ENCODE measurements around the gene PTPN6. TPM values are rescaled to one million over a fixed set of nuclear protein-coding genes. Genes with fewer than 3 reads are reported as not detected.

PTPN6 gene
- polyA plus RNA-seq, 3 donors = 449 to 764 (median 562) TPM

GRCh38 chr12:6958609-6959057 lies 7.5 kb downstream of the PTPN6 start:
- Histone ChIP-seq H3K9me3 (replicated peaks in 1 of 2; ENCODE audit: control insufficient read depth in 1 of 2, insufficient read depth in 1 of 2, low read length in 2 of 2) (no peaks in the 10 kb centered on the region), H4K20me1 (ENCODE audit: insufficient read depth, low read length) (peaks cover 90% of the 10 kb centered on the region), H3K4me1 (ENCODE audit: control insufficient read depth in 1 of 2, insufficient read depth in 2 of 2, low read length in 2 of 2) (peaks cover 94 to 97% of the 10 kb centered on the region in 2 donors), H3K9ac (ENCODE audit: insufficient read depth, low read length, poor library complexity, severe bottlenecking) (peak overlapping the region; percentile 68), H3K27me3 (ENCODE audit: control insufficient read depth in 2 of 2, insufficient read depth in 2 of 2, low read length in 2 of 2) (no peaks in the 10 kb centered on the region), H3K4me3 (replicated peaks in 1 of 3; ENCODE audit: low read depth in 2 of 3, low read length in 3 of 3) (peak overlapping the region in 2 of 3 experiments; percentile 19 to 98), H3K36me3 (replicated peaks in 1 of 2; ENCODE audit: control insufficient read depth in 1 of 2, insufficient read depth in 2 of 2, low read length in 2 of 2) (peaks cover 60 to 62% of the 10 kb centered on the region in 2 donors), H2AFZ (ENCODE audit: insufficient read depth, low read depth, low read length, poor library complexity, severe bottlenecking) (no peak overlapping the region), H3K4me2 (replicated peaks; ENCODE audit: extremely low read depth, low read length, poor library complexity, severe bottlenecking) (peak overlapping the region; percentile 92), H3K79me2 (ENCODE audit: insufficient read depth, low read length) (peaks cover 70% of the 10 kb centered on the region), H3K27ac (ENCODE audit: low read depth in 1 of 2, low read length in 2 of 2) (peak overlapping the region; percentile 87 to 95)
- H3K27ac Mint-ChIP-seq = peak overlapping the region; percentile 96 to 99 (median 99)
- H3K36me3 Mint-ChIP-seq = peaks cover 62 to 81% of the 10 kb centered on the region in 2 donors
- peaks cover 91% of the 10 kb centered on the region for H3K4me1 Mint-ChIP-seq
- peak overlapping the region; percentile 78 to 88 for H3K4me3 Mint-ChIP-seq
- H3K9me3 Mint-ChIP-seq = peaks cover 0 to 2% (median 0%) of the 10 kb centered on the region in 7 donors
- intact Hi-C loops (cut with micrococcal nuclease) = loop anchor here (2.0 to 10.0 kb wide), 2 partner anchors 14 to 424 kb away; partner anchors contain the start of genes C12orf57 (in 1 of the 2) and GAPDH (in 1 of the 2)
- TF ChIP-seq CTCF (IDR thresholded peaks at IDR 0.05) = no peak
- 11% methylated on average over 7 of the region's 10 CpGs for WGBS (ENCODE audit: insufficient coverage)
- DNase-seq = peak; percentile 47 to 79 (median 78)
- H3K27me3 Mint-ChIP-seq (ENCODE audit: low read depth in 3 of 3) = peaks cover 0 to 7% (median 0%) of the 10 kb centered on the region in 3 donors

- WGBS (ENCODE audit: insufficient coverage) = 18% methylated on average over 11 of the region's 24 CpGs
- H3K9me3 ChIP-seq (replicated peaks in 1 of 2; ENCODE audit: control insufficient read depth in 1 of 2, insufficient read depth in 1 of 2, low read length in 2 of 2) = no peaks in the 10 kb centered on the region
- peaks cover 59 to 77% of the 10 kb centered on the region in 2 donors for H3K36me3 Mint-ChIP-seq
- peak overlapping the region; percentile 78 to 88 for H3K4me3 Mint-ChIP-seq
- H3K4me2 ChIP-seq (replicated peaks; ENCODE audit: extremely low read depth, low read length, poor library complexity, severe bottlenecking) = peak overlapping the region; percentile 92
- H3K27ac Mint-ChIP-seq = peak overlapping the region; percentile 96 to 99 (median 99)
- peaks cover 60 to 61% of the 10 kb centered on the region in 2 donors for H3K36me3 ChIP-seq (replicated peaks in 1 of 2; ENCODE audit: control insufficient read depth in 1 of 2, insufficient read depth in 2 of 2, low read length in 2 of 2)
- peaks cover 93 to 99% of the 10 kb centered on the region in 2 donors for H3K4me1 ChIP-seq (ENCODE audit: control insufficient read depth in 1 of 2, insufficient read depth in 2 of 2, low read length in 2 of 2)
- no peaks in the 10 kb centered on the region for H3K27me3 ChIP-seq (ENCODE audit: control insufficient read depth in 2 of 2, insufficient read depth in 2 of 2, low read length in 2 of 2)
- TF ChIP-seq CTCF (IDR thresholded peaks at IDR 0.05) = no peak
- intact Hi-C loops (cut with micrococcal nuclease) = loop anchor here (2.0 to 10.0 kb wide), 2 partner anchors 14 to 424 kb away; partner anchors contain the start of genes C12orf57 (in 1 of the 2) and GAPDH (in 1 of the 2)
- peaks cover 93% of the 10 kb centered on the region for H3K4me1 Mint-ChIP-seq
- H4K20me1 ChIP-seq (ENCODE audit: insufficient read depth, low read length) = peaks cover 84% of the 10 kb centered on the region
- H2AFZ ChIP-seq (ENCODE audit: insufficient read depth, low read depth, low read length, poor library complexity, severe bottlenecking) = no peak overlapping the region
- peak overlapping the region in 2 of 3 experiments; percentile 19 to 98 for H3K4me3 ChIP-seq (replicated peaks in 1 of 3; ENCODE audit: low read depth in 2 of 3, low read length in 3 of 3)
- H3K27ac ChIP-seq (ENCODE audit: low read depth in 1 of 2, low read length in 2 of 2) = peak overlapping the region; percentile 87 to 95
- peaks cover 0 to 9% (median 0%) of the 10 kb centered on the region in 3 donors for H3K27me3 Mint-ChIP-seq (ENCODE audit: low read depth in 3 of 3)
- peaks cover 0 to 2% (median 0%) of the 10 kb centered on the region in 7 donors for H3K9me3 Mint-ChIP-seq
- peak; percentile 72 to 85 (median 77) for DNase-seq
- H3K9ac ChIP-seq (ENCODE audit: insufficient read depth, low read length, poor library complexity, severe bottlenecking) = peak overlapping the region; percentile 68
- H3K79me2 ChIP-seq (ENCODE audit: insufficient read depth, low read length) = peaks cover 64% of the 10 kb centered on the region
Observed at GRCh38 chr12:6959058-6959804, 8.1 kb downstream of the PTPN6 start.

Data from CD14-positive monocyte (primary cell).